Measurements from ENCODE around the gene FAM98A. TPM values are rescaled to one million over a fixed set of nuclear protein-coding genes. Genes with fewer than 3 reads are reported as not detected.

FAM98A gene
- total and polyA plus RNA-seq, 3 experiments from 2014 or later, result 28.5 to 86.4 (median 85.5) TPM

- no peaks in the 10 kb centered on the region for H3K27me3 ChIP-seq (ENCODE audit: insufficient read depth, low read length, poor library complexity, severe bottlenecking)
Observed at GRCh38 chr2:33606622-33607021, 7.5 kb upstream of the FAM98A start.

GRCh38 chr2:33606100-33606499 lies 7.0 kb upstream of the FAM98A start:
- H3K4me3 Mint-ChIP-seq, result no peak overlapping the region
- POLR2A ChIA-PET, result no interaction called here
- Histone ChIP-seq H3K9me3 (ENCODE audit: low read length) (no peaks in the 10 kb centered on the region), H3K27me3 (ENCODE audit: insufficient read depth, low read length, poor library complexity, severe bottlenecking) (no peaks in the 10 kb centered on the region), H3K36me3 (ENCODE audit: insufficient read depth, low read length) (no peaks in the 10 kb centered on the region), H3K4me1 (ENCODE audit: insufficient read depth, low read length) (no peaks in the 10 kb centered on the region), H3K27ac (ENCODE audit: low read depth, low read length) (no peak overlapping the region), H3K4me3 (ENCODE audit: low read length) (no peak overlapping the region)
- no peak overlapping the region for H3K27ac Mint-ChIP-seq
- peaks cover 0 to 6% of the 10 kb centered on the region in 2 donors for H3K27me3 Mint-ChIP-seq
- no peak for DNase-seq
- no peaks in the 10 kb centered on the region for H3K9me3 Mint-ChIP-seq
- CTCF ChIA-PET, result no interaction called here
- H3K36me3 Mint-ChIP-seq, result peaks cover 0 to 7% (median 2%) of the 10 kb centered on the region in 3 donors
- no peaks in the 10 kb centered on the region for H3K4me1 Mint-ChIP-seq

More at GRCh38 chr2:33606622-33607021, 7.5 kb upstream of the FAM98A start:
- Mint-ChIP-seq H3K27me3 (peaks cover 0 to 6% of the 10 kb centered on the region in 2 donors), H3K36me3 (peaks cover 0 to 9% (median 2%) of the 10 kb centered on the region in 3 donors), H3K4me1 (no peaks in the 10 kb centered on the region), H3K9me3 (no peaks in the 10 kb centered on the region), H3K4me3 (no peak overlapping the region), H3K27ac (no peak overlapping the region)
- Histone ChIP-seq H3K36me3 (ENCODE audit: insufficient read depth, low read length) (no peaks in the 10 kb centered on the region), H3K4me3 (ENCODE audit: low read length) (no peak overlapping the region), H3K9me3 (ENCODE audit: low read length) (no peaks in the 10 kb centered on the region), H3K4me1 (ENCODE audit: insufficient read depth, low read length) (no peaks in the 10 kb centered on the region), H3K27ac (ENCODE audit: low read depth, low read length) (no peak overlapping the region)
- CTCF ChIA-PET, result no interaction called here
- POLR2A ChIA-PET, result no interaction called here
- no peak for DNase-seq

GRCh38 chr2:33605056-33605455 lies 6.0 kb upstream of the FAM98A start:
- Mint-ChIP-seq H3K27me3 (peaks cover 0 to 6% of the 10 kb centered on the region in 2 donors), H3K4me1 (peaks cover under 1 to 1% (median under 1%) of the 10 kb centered on the region in 3 donors), H3K4me3 (peak overlapping the region in 1 of 7 donors; percentile 41), H3K9me3 (no peaks in the 10 kb centered on the region), H3K36me3 (peaks cover 0 to 5% (median 2%) of the 10 kb centered on the region in 3 donors), H3K27ac (peak overlapping the region in 2 of 8 donors; percentile 36 to 95)
- Histone ChIP-seq H3K9me3 (ENCODE audit: low read length) (no peaks in the 10 kb centered on the region), H3K4me3 (ENCODE audit: low read length) (no peak overlapping the region), H3K4me1 (ENCODE audit: insufficient read depth, low read length) (peaks cover under 1% of the 10 kb centered on the region), H3K36me3 (ENCODE audit: insufficient read depth, low read length) (no peaks in the 10 kb centered on the region), H3K27ac (ENCODE audit: low read depth, low read length) (no peak overlapping the region), H3K27me3 (ENCODE audit: insufficient read depth, low read length, poor library complexity, severe bottlenecking) (no peaks in the 10 kb centered on the region)
- CTCF ChIA-PET, result no interaction called here
- DNase-seq, result no peak
- POLR2A ChIA-PET, result no interaction called here

- peaks cover 0 to 7% of the 10 kb centered on the region in 2 donors for H3K27me3 Mint-ChIP-seq
- H3K27ac Mint-ChIP-seq, result peak overlapping the region in 1 of 8 donors; percentile 60
- peaks cover 4% of the 10 kb centered on the region for H3K4me1 ChIP-seq (ENCODE audit: insufficient read depth, low read length)
- no peak for DNase-seq
- H3K4me1 Mint-ChIP-seq, result peaks cover 13 to 14% (median 13%) of the 10 kb centered on the region in 3 donors
- H3K9me3 ChIP-seq (ENCODE audit: low read length), result no peaks in the 10 kb centered on the region
- CTCF ChIA-PET, result no interaction called here
- peaks cover 2 to 11% (median 5%) of the 10 kb centered on the region in 3 donors for H3K36me3 Mint-ChIP-seq
- POLR2A ChIA-PET, result no interaction called here
- H3K4me3 ChIP-seq (ENCODE audit: low read length), result no peak overlapping the region
- no peak overlapping the region for H3K27ac ChIP-seq (ENCODE audit: low read depth, low read length)
- no peaks in the 10 kb centered on the region for H3K27me3 ChIP-seq (ENCODE audit: insufficient read depth, low read length, poor library complexity, severe bottlenecking)
- no peaks in the 10 kb centered on the region for H3K36me3 ChIP-seq (ENCODE audit: insufficient read depth, low read length)
- H3K9me3 Mint-ChIP-seq, result no peaks in the 10 kb centered on the region
- peak overlapping the region in 1 of 7 donors; percentile 62 for H3K4me3 Mint-ChIP-seq
Observed at GRCh38 chr2:33603416-33603815, 4.3 kb upstream of the FAM98A start.

- H3K27ac Mint-ChIP-seq, result no peak overlapping the region
- no peak overlapping the region for H3K4me3 ChIP-seq (ENCODE audit: low read length)
- peaks cover 24% of the 10 kb centered on the region in 3 donors for H3K4me1 Mint-ChIP-seq
- H3K27ac ChIP-seq (ENCODE audit: low read depth, low read length), result no peak overlapping the region
- peaks cover 15% of the 10 kb centered on the region for H3K4me1 ChIP-seq (ENCODE audit: insufficient read depth, low read length)
- no peaks in the 10 kb centered on the region for H3K36me3 ChIP-seq (ENCODE audit: insufficient read depth, low read length)
- peaks cover 0 to 7% of the 10 kb centered on the region in 2 donors for H3K27me3 Mint-ChIP-seq
- CTCF ChIA-PET, result no interaction called here
- peaks cover 2 to 12% (median 5%) of the 10 kb centered on the region in 3 donors for H3K36me3 Mint-ChIP-seq
- no peaks in the 10 kb centered on the region for H3K27me3 ChIP-seq (ENCODE audit: insufficient read depth, low read length, poor library complexity, severe bottlenecking)
- POLR2A ChIA-PET, result no interaction called here
- DNase-seq, result no peak
- peak overlapping the region in 2 of 7 donors; percentile 19 to 44 for H3K4me3 Mint-ChIP-seq
- no peaks in the 10 kb centered on the region for H3K9me3 Mint-ChIP-seq
- H3K9me3 ChIP-seq (ENCODE audit: low read length), result no peaks in the 10 kb centered on the region
Observed at GRCh38 chr2:33602201-33602830, 3.2 kb upstream of the FAM98A start.

- no peaks in the 10 kb centered on the region for H3K9me3 Mint-ChIP-seq
- H3K27me3 Mint-ChIP-seq, result peaks cover 0 to 6% of the 10 kb centered on the region in 2 donors
- H3K27ac ChIP-seq (ENCODE audit: low read depth, low read length), result peak overlapping the region; percentile 75
- no peak for DNase-seq
- H3K4me1 ChIP-seq (ENCODE audit: insufficient read depth, low read length), result peaks cover 20% of the 10 kb centered on the region
- H3K36me3 Mint-ChIP-seq, result peaks cover 3 to 18% (median 4%) of the 10 kb centered on the region in 3 donors
- CTCF ChIA-PET, result interaction anchor here (1.6 to 5.4 kb wide), 3 partner anchors 11 to 124 kb away, joined by 6 to 31 read pairs (median 23); partner anchors contain the start of gene RASGRP3
- peaks cover 36 to 41% (median 37%) of the 10 kb centered on the region in 3 donors for H3K4me1 Mint-ChIP-seq
- H3K4me3 Mint-ChIP-seq, result peak overlapping the region; percentile 94 to 99 (median 96)
- H3K4me3 ChIP-seq (ENCODE audit: low read length), result peak overlapping the region; percentile 87
- no peaks in the 10 kb centered on the region for H3K9me3 ChIP-seq (ENCODE audit: low read length)
- POLR2A ChIA-PET, result interaction anchor here (1.1 to 1.6 kb wide), 3 partner anchors 9 to 227 kb away, joined by 3 to 12 read pairs (median 3); partner anchors contain the start of gene RASGRP3
- peaks cover 5% of the 10 kb centered on the region for H3K36me3 ChIP-seq (ENCODE audit: insufficient read depth, low read length)
- H3K27me3 ChIP-seq (ENCODE audit: insufficient read depth, low read length, poor library complexity, severe bottlenecking), result no peaks in the 10 kb centered on the region
- H3K27ac Mint-ChIP-seq, result peak overlapping the region; percentile 84 to 98 (median 96)
Observed at GRCh38 chr2:33599943-33600192, 769 bp upstream of the FAM98A start.

- peaks cover 0 to 6% of the 10 kb centered on the region in 2 donors for H3K27me3 Mint-ChIP-seq
- ChIA-PET CTCF (interaction anchor here (1.1 to 5.4 kb wide), 4 partner anchors 10 to 1058 kb away, joined by 3 to 31 read pairs (median 14); partner anchors contain the start of gene RASGRP3), POLR2A (interaction anchor here (1.1 to 1.6 kb wide), 2 partner anchors 123 to 226 kb away, joined by 3 to 12 read pairs; partner anchors contain the start of gene RASGRP3)
- H3K27ac Mint-ChIP-seq, result peak overlapping the region; percentile 84 to 98 (median 96)
- no peaks in the 10 kb centered on the region for H3K9me3 Mint-ChIP-seq
- peaks cover 7 to 27% (median 9%) of the 10 kb centered on the region in 3 donors for H3K36me3 Mint-ChIP-seq
- H3K4me1 ChIP-seq (ENCODE audit: insufficient read depth, low read length), result peaks cover 20% of the 10 kb centered on the region
- H3K4me3 ChIP-seq (ENCODE audit: low read length), result peak overlapping the region; percentile 87
- H3K4me1 Mint-ChIP-seq, result peaks cover 42 to 48% (median 46%) of the 10 kb centered on the region in 3 donors
- no peaks in the 10 kb centered on the region for H3K9me3 ChIP-seq (ENCODE audit: low read length)
- H3K27ac ChIP-seq (ENCODE audit: low read depth, low read length), result peak overlapping the region; percentile 83
- DNase-seq, result peak in 3 of 5 donors; percentile 4 to 60 (median 15)
- peak overlapping the region; percentile 94 to 99 (median 96) for H3K4me3 Mint-ChIP-seq
- H3K36me3 ChIP-seq (ENCODE audit: insufficient read depth, low read length), result peaks cover 14% of the 10 kb centered on the region
- no peaks in the 10 kb centered on the region for H3K27me3 ChIP-seq (ENCODE audit: insufficient read depth, low read length, poor library complexity, severe bottlenecking)
Observed at GRCh38 chr2:33598561-33599174, 431 bp downstream of the FAM98A start.

GRCh38 chr2:33597026-33597425 lies 2.1 kb downstream of the FAM98A start:
- Histone ChIP-seq H3K4me1 (ENCODE audit: insufficient read depth, low read length) (peaks cover 20% of the 10 kb centered on the region), H3K27ac (ENCODE audit: low read depth, low read length) (no peak overlapping the region), H3K27me3 (ENCODE audit: insufficient read depth, low read length, poor library complexity, severe bottlenecking) (no peaks in the 10 kb centered on the region), H3K36me3 (ENCODE audit: insufficient read depth, low read length) (peaks cover 17% of the 10 kb centered on the region), H3K9me3 (ENCODE audit: low read length) (no peaks in the 10 kb centered on the region), H3K4me3 (ENCODE audit: low read length) (no peak overlapping the region)
- peak overlapping the region in 5 of 7 donors; percentile 5 to 95 (median 43) for H3K4me3 Mint-ChIP-seq
- no peaks in the 10 kb centered on the region for H3K9me3 Mint-ChIP-seq
- H3K27me3 Mint-ChIP-seq, result peaks cover 0 to 1% of the 10 kb centered on the region in 2 donors
- ChIA-PET POLR2A (no interaction called here), CTCF (interaction anchor here (5.4 kb wide), 1 partner anchor 14 kb away, joined by 31 read pairs; no protein-coding TSS in a partner anchor)
- DNase-seq, result no peak
- H3K27ac Mint-ChIP-seq, result peak overlapping the region in 2 of 8 donors; percentile 26 to 35
- H3K36me3 Mint-ChIP-seq, result peaks cover 7 to 43% (median 11%) of the 10 kb centered on the region in 3 donors
- H3K4me1 Mint-ChIP-seq, result peaks cover 47 to 60% (median 58%) of the 10 kb centered on the region in 3 donors
